HG02588 (cell line): ENCODE data around the gene RFNG.

Experiments
- ATAC-seq: cut with Tn5 transposase; IDR thresholded peaks from one replicate; pipeline ENCODE4 v1.9.1; 2021; ENCODE audit warnings: mild to moderate bottlenecking, moderate library complexity; ENCODE audit not compliant: unreplicated experiment

RFNG gene

GRCh38 chr17:82078433-82078832 is 26.8 kb upstream of the RFNG start:
- no peak for ATAC-seq

DNA sequence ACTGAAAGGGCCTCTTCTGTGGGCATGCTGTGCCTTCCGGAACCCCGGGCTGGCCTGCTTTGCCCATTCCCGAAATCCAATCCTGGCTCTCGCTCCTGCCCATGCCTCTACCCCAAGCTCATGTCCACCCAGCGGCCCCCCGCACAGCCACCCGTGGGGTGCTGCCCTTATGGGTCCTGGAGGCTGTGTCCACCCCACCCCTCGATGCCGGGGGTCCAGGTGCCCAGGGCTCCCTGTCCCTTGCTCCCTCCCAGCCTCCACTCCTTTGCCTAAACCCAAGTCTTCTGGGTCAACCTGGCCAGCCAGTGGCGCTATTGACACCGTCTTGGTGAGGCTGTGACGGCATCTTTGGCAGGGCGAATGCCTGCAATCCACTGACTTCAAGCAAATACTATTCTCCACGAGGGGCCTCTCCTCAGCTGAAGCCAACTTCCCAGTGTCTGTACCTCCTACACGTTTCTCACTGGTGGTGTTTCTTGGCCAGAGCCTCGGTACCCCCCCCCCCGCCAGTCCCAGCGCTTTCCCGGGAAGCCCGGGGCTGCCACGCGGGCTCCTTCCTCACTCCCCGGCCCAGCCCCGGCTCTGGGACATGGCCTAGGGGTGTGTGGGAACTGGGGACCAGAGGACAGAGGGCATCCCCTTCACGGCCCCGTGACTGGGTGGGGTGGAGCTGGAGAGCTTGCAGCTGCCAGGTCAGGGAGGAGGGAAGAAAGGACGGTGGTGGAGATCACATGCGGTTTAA is 26.2 kb upstream of the RFNG start:
- no peak for ATAC-seq

DNA sequence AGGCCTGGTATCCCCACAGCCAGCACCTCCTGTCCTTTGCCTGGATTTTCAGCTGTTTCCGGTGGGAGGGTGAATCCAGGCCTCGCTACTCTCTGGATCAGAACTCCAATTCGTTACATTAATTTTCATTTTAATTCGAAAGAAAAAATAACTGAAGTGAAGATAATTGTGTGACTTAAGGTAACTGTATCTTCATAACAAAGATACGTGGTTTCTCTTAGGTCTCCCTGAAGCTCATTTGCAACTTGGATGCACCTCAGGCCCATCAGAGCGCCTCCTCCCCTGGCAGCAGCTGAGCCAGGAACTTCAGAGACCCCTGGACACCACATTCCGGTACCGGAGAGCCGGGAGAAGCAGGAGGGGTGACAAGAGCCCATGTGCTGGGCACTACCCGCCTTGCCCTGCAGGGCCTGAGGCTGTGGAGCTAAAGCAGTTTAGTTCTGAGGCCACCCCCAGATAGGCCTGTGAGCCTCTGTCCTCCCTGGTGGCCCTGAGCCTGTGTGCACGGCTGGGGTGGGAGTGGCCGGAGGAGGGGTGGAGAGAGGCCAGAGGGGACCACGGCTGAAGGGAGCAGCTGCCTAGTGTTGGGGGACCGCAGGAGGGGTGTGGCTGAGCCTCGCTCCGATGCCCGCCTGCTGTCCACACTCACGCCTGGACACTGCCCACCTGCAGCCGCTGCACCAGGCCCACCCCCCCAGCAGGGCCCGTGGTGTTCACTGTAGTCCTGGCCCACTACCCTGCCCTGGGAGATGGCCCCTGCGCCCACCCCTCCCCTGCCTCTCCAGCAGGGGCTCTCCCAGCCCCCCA is 25.4 kb upstream of the RFNG start:
- ATAC-seq = no peak

DNA sequence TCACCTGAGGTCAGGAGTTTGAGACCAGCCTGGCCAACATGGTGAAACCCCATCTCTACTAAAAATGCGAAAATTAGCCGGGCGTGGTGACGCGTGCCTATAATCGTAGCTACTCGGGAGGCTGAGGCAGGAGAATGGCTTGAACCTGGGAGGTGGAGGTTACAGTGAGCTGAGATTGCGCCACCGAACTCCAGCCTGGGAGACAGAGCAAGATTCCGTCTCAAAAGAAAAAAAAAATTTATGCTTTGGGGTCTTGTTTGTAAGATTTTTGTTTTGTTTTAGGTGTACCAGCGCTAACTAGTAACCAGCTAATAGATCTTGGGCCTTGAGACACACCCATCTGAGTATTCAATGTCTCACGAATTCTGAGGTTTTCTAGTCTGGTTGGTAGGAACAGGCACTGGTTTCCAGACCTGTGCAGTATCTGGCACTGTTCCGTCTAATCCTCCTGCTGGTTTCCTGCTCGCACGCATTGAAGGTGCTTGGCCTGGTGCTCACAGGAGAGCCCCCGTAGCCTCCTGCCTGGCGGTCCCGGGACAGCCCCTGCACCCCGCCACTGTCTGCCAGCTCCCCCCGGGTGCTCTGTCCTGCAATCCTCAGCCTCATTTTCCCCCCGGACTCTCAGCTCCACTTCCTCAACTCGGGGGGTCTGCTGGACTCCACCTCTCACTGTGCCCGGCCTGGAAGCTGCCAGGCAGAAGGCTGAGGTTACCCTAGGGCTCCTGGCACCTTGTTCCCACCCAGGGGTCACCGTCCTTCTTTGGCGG is 24.6 kb upstream of the RFNG start:
- ATAC-seq = no peak

- ATAC-seq = no peak
Observed at GRCh38 chr17:82073446-82073845, 21.8 kb upstream of the RFNG start.

DNA sequence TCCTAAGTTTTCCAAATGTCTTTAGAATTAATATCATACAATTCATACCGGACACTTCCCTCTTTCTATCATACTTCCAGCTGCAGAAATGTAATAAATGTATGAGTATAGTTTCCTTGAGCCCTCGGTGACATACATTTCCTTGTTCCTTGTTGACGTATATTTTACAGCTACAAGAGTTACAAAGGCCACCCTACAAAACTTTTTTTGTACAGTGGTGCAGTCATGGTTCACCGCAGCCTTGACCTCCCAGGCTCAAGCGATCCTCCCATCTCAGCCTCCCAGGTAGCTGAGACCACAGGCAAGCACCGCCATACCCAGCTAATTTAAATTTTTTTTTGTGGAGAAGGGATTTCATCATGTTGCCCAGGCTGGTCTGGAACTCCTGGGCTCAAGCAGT is 21.2 kb upstream of the RFNG start:
- no peak for ATAC-seq

DNA sequence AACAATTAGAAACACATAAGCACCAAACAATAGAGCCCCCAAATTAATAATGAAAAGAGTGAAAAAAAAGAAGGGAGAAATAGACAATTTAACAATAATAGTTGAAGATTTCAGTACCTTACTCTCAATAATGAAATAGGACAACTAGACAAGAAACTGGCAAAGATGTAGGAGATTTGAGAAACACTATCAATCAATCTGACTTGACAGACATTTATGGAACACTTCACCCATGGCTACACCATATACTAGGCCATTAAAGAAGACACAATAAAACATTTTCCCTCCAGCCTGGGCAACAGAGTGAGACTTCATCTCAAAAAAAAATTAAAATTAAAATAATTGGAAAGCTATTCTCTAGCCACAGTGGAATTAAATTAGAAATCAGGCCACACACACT is 19.0 kb upstream of the RFNG start:
- no peak for ATAC-seq

DNA sequence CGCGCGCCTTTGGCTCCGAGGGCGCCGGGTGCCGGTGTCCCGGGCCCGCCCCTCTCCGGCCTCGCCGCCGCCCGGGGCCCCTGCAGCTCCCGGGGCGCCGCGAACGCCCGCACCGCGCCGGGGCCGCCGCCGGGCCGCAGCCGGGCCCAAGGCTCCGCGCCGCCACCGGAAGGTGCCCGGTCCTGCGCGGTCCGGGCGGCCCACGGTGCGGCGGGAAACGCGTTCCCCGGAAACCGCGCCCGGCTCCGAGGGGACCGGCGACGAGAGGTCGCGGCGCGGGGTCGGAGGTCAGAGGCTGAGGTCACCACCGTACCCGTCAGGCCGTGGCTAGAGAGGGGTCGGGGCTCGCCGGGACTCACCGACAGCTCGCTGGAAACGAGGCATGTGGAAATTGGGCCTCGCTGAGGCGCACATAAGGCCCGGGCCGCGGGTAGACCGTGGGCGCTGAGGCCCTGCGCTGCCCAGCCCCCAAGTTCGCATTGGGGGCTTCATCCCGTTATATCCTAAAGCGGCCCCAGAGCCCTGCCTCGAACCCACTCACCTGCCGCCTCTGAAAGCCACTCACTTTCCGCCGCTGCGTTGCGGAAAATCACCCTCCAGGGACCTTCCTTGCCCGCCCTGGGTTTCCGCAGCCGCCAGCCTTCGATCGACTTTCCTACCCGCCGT is 14.2 kb upstream of the RFNG start, which contains the start of gene DUS1L:
Gene DUS1L, minus strand, starts transcription at position 167 of the 666 bp plus-strand sequence. CDS start 745 bp downstream, outside the sequence.
- peak; percentile 71 for ATAC-seq

DNA sequence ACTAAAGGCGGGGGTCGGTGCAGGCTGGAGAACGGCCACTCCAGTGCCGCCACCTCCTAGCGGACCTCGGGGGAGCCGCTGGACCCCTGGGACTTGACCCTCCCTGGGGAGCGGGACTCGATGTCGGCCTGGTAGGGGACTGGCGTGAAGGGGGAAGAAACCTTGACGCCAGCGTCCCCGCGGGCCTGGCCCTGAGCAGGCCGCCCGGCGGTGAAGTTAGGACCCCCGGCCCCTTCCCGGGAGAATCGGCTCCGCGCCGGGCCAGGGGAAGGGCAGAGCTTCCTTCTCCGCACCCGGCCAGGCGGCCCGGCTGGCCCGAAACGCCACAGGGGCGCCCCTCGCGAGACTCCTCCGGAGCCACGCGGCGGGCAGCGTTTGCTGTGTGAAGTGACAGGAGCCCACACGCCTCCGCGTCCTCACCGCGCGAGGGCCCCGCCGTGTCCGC is 13.6 kb upstream of the RFNG start:
- ATAC-seq = peak; percentile 9

DNA sequence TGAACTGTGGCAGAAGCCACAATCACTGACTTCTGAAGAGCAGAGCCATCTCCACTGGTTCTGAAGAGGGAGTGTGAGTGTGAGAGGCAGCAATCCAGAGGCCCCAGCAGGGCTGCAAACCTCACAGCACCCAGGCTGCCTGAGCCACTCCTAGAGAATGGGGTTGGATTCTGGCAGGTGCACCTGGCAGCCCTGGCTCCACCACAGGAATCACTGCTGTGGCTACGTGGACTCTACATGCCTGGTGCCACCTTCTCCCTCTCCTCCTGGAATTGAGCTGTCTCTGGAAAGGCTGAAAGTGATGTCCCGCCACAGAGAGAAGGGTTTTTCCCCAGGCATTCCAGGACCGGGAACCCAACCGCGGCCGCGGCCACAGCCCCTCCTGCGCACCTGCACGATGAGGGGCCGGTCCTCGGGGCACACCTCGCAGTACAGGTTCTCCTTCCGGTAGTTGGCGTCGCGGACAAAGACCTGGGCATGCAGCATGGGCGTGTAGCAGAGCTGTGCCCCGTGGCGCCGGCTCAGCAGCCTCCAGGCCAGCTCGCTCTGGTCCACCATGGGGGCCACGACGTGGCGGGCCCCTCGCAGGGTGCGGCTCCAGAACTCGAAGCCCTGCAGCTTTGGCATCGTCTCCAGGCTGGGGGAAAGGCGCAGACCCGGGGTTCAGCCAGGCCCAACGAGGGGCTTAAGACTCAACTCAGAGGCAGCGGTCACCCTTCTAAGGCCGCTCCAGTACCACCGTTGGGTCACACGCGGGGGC is 13.0 kb upstream of the RFNG start:
- no peak for ATAC-seq

- no peak for ATAC-seq
Observed at GRCh38 chr17:82063424-82064415, 12.1 kb upstream of the RFNG start.

GRCh38 chr17:82062984-82063368 is 11.4 kb upstream of the RFNG start:
- no peak for ATAC-seq

DNA sequence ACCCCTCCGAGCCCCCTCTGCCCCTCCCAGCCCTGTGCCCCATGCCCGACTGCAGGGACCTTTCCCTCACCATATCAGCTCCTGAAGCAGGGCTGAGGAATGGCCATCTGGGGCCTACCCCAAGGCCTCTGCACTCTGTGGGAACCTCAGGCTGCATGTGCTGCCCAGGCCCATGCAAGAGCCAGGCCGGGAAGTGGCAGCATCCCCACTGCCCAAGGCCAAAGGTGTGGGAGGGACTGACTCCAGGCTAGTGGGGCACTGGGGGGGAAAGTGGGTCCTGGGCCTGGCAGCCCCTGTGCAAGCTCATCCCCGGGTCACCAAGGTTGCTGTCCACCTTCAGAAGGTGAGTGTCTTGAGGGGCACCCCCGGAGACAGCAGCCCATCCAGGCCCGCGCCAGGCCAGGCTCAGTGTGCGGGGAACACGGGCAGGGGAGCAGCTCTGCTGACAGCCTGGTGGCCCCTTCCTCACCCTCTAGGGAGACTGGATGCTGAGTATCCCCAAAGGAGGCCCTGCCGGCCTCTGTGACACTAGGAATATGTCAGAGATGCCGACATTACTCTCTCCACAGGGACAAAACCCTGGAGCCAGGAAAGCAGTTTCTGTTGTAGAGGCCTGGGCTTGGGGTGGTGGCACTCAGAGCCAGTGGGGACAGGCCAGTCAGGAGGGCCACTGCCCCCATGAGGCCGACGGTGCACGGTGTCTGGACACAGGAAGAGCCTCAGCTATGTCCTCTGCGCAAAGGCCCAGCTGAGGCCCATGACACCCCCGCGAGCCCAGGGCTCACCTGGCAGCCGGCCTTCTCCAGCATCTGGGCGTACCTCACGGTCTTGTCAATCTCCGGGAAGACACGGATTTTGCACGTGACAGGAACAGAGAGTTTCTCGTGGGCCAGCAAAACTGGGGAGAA is 10.7 kb upstream of the RFNG start:
- ATAC-seq = no peak

DNA sequence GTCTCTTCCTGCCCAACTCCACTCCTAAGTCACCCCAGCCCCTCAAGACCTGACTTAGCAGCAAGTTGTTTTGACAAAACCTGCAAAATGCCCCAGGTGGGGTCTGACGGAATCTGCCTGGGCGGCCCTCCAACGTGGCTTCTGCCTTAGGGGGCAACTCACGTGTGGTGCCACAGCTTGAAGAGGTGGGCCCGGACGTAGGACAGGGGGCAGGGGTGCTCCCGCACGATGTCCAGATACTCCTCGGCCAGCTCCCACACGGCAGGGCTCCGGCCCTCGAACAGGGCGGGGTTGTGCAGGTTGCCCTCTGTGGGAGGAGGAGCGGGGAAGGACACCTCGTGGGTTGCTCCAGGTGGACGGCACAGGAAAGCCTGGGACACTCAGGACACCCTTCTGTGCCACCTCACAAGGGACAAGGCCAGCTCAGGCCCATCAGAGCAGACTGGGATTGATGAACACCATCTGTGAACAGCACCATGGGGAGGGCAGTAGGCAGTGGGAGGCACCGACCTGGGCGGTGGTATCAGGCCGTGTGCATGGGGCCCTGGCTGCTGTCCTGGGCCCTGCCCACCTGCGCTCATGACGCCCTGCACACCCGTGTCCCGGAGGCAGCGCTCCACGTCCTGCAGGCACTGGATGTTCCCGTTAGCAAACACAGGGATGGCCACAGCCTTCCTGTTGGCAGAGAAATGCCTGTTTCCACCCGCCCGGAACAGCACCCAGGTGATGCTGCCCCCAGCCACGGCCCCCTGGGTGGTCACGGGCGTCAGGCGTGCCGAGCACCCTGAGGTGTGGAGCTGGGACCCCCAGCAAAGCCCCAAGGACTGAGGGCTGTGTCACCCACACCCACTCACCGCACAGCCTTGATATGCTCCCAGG is 9.7 kb upstream of the RFNG start:
- ATAC-seq = no peak

- no peak for ATAC-seq
Observed at GRCh38 chr17:82060614-82061013, 9.0 kb upstream of the RFNG start.

- ATAC-seq = no peak
Observed at GRCh38 chr17:82060001-82060380, 8.4 kb upstream of the RFNG start.
